GM18511 (cell line): ENCODE measurements around the gene CDC42.
"Not testable (repeated sequence)": the region's sequence is repeated elsewhere in the genome, so short reads cannot be mapped to it uniquely, and the experiment has no call there.

Source experiments
- ATAC-seq: cut with Tn5 transposase; IDR thresholded peaks from one replicate; pipeline ENCODE4 v1.9.1; 2021; ENCODE audit warnings: mild to moderate bottlenecking, moderate library complexity; ENCODE audit not compliant: unreplicated experiment

CDC42 gene

DNA sequence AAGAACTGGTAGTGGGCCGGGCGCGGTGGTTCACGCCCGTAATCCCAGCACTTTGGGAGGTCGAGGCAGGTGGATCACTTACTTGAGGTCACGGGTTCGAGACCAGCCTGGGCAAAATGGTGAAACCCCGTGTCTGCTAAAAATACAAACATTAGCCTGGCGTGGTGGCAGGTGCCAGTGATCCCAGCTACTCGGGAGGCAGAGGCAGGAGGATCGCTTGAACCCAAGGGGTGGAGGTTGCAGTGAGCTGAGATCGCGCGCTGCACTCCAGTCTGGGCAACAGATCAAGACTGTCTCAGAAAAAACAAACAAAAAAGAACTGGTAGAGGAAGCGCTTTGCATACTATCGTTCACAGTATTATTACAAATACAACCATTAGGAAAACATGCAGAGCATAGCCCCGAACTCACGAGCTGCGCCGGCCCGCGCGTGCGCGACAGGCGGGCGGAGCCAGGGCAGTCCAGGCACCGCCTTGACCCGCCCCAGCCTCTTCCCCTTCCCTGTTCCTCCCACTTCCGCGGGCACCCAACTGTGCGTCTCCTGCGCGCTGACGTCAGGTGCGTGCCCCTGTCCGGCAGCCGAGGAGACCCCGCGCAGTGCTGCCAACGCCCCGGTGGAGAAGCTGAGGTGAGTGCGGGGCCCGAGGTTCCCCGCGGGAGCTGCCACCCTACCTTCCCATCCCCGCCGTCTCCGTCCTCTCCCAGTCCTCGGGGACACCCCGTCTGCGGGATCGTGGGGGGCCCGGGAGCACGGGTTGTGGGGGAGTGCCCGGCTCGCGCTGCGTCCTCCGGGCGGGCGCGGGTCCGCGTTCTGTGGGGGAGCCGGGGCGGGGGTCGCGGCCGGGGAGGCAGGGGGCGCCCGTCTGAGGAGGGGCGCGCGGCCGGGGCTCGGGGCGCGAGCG, at the start of gene CDC42:
CDC42 (plus strand) TSS at position 595 of the 902 bp plus-strand sequence. CDS start 25,770 bp downstream, outside the sequence.
- ATAC-seq: peak; percentile 84

DNA sequence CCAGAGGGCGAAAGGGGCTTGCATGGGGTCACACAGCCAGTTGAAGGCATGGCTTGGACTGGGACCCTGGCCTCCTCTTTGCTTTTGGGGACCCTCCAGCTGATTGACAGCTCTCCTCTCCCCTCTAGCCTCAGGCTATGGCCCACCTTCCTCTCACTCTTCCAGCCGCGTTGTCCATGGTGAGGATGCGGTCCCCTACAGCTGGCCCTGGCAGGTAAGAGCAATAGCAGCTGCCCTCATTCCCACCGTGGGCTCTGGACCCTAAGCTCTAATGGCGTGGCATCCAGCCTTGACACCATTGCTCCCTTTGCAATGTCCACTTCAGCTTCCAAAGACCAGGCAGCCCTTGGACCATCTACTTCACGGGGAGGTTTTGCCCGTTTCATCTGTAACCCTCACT, 49.6 kb upstream of the CDC42 start:
- not testable (repeated sequence) for ATAC-seq

DNA sequence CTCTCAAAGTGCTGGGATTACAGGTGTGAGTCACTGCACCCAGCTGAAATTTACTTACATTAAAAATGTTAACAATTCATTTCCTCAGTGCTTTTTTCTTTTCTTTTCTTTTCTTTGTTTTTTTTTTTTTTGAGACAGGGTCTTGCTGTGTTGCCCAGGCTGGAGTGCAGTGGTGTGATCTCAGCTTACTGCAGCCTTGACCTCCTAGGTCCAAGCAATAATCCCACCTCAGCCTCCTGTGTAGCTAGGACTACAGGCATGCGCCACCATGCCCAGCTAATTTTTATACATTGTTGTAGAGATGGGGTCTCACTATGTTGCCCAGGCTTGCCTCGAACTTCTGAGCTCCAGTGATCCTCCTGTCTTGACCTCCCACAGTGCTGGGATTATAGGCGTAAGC, 48.5 kb upstream of the CDC42 start:
- ATAC-seq: not testable (repeated sequence)

DNA sequence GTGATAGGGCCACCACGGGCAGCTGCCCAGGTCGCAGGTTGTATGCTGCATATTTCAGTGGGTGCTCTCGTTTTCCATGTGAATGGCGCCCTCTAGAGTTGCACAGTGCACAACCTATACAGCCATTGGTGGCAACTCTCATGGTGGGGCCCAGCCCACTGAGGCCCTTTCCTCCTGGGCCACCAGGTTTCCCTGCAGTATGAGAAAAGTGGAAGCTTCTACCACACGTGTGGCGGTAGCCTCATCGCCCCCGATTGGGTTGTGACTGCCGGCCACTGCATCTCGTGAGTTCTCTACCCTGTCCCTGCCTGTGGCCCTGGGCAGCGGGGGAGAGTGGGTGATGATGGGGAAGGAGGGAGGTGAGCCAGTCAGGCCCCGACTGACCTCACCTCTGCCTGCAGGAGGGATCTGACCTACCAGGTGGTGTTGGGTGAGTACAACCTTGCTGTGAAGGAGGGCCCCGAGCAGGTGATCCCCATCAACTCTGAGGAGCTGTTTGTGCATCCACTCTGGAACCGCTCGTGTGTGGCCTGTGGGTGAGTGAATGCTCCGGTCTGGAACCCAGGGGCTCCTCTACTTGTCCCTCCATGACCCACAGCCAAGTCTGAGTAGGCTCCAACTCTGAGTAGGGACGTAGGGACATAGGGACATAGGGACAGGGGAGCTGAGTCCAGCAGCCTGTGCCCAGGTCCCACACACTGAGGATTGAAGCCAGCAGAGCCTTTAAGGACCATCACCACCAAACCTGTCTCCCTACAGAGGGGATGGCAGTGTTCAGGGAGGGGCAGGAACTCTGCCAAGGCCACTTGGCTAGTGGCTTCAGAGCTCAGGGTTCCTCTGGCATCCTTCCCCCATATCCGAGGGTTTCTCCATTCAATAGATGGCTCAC, 47.0 kb upstream of the CDC42 start:
- not testable (repeated sequence) for ATAC-seq

DNA sequence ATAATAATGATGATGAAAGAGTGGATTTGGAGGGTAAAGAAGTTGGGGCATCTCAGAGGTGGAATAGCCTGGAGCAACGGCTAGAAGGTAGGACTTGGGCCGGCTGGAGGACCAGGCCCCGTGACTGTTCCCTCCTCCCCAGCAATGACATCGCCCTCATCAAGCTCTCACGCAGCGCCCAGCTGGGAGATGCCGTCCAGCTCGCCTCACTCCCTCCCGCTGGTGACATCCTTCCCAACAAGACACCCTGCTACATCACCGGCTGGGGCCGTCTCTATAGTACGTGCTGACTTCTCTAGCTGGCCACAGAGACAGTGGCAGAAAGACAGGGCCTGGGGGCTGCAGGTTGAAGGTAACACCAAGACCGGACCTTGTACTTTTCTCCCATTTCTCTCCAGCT, 45.8 kb upstream of the CDC42 start:
- not testable (repeated sequence) for ATAC-seq

DNA sequence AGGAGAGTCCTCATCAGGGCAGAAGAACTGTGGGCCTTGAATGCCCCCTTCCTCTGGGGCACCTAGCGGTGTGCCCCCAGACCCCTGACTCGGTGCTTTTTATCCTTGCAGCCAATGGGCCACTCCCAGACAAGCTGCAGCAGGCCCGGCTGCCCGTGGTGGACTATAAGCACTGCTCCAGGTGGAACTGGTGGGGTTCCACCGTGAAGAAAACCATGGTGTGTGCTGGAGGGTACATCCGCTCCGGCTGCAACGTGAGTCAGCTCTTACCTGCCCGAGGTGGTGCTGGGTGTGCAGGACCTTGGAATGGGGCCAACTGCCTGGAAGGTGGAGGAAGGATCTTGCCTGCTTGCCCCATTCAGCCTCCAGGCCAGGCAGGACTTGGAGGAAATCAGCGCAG, 45.2 kb upstream of the CDC42 start:
- not testable (repeated sequence) for ATAC-seq

DNA sequence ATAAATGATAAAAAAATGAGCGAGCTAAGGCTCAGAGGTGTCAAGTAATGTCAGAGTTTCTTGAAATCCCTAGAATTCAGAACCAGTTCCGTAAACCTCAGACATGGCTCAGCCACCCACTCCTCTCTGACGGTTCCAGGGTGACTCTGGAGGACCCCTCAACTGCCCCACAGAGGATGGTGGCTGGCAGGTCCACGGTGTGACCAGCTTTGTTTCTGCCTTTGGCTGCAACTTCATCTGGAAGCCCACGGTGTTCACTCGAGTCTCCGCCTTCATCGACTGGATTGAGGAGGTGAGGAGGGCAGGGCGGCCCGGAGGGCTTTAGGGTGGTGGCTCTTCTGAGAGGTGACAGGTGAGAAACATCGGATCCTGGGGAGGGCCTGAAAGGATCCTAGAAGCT, 42.9 kb upstream of the CDC42 start:
- ATAC-seq: not testable (repeated sequence)

DNA sequence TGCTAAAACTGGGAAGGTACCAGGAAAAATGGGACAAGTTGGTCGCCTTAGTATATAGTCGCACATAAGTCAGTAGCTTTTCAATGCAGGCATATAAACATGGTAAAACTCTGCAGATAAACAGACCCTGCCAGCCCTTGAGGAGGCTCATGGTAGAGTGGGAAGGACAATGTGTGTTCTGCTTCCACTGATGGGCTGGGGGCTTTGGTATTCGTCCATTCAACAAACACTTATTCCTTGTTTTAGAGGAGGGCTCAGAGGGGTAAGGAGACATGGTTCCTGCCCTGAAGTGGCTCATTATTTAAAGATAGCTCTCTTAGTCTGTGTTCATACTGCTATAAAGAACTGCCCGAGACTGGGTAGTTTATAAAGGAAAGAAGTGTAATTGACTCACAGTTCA, 39.8 kb upstream of the CDC42 start:
- not testable (repeated sequence) for ATAC-seq

DNA sequence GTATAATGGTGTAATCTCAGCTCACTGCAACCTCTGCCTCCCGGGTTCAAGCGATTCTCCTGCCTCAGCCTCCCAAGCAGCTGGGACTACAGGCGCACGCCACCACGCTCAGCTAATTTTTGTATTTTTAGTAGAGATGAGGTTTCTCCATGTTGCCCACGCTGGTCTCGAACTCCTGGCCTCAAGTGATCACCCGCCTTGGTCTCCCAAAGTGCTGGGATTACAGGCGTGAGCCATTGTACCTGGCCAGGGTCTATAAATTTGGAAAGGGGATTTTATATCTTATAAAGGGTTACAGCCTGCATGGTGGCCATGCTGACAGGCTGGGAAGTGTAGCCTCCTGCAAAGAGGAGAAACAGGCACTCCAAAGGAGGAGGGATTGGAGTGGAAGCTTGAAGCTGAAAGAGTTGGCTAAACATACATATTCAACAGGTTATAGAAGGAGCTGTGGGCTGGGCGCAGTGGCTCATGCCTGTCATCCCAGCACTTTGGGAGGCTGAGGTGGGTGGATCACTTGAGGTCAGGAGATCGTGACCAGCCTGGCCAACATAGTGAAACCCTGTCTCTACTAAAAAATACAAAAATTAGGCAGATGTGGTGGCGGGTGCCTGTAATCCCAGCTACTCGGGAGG, 37.8 kb upstream of the CDC42 start:
- not testable (repeated sequence) for ATAC-seq

DNA sequence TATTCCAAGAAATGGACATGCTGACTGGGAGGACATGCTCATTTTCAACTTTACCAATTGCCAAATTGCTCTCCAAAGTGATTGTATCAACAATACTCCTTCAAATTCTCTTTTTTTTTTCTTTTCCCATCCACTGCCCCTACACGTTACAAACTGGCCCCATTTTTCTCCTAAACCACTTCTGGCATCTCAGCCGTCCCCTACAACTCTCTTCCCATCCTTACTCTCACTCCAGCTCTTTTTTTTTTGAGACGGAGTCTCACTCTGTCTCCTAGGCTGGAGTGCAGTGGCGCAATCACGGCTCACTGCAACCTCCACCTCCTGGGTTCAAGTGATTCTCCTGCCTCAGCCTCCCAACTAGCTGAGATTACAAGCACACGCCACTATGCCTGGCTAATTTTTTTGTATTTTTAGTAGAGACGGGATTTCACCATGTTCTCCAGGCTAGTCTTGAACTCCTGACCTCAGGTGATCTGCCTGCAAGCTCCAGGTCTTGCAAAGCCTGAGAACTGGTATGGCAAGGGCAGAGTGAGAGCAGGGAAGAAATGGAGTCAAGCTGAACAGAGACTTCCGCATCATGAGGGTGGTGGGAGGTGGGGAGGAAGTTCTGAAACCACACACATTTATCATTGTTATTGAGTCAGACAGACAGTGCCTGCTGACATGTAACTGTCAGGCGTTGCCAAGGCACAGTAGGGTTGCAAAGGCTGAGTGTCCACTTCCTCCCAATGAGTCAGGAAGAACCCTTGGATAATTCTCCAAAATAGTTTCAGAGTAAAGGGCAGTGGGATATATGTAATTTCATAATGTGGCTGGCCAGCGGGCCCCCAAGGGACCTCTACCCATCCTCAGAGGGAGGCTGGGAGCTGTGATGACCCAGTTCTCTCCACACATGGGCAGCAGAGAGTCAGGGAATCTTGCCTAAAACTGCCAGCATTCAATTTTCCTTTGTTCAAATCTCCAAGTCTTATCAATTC, 33.6 kb upstream of the CDC42 start:
- peak; percentile 60 for ATAC-seq

DNA sequence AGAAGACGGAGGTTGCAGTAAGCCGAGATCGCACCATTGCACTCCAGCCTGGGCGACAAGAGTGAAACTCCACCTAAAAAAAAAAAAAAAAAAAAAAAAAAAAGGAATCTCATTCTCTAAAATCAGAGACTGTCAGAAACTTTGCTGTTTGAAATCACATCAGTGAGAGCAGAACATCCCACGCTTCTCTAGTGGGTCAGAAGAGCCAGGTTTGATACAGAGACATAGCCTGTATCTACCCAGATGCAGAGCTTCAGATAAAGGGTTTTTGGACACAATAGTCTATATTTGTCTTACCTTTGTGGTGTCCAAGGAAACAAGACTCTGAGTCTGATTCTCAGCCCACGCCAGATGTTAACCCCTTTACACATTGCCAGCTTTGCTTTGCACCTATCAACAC, 31.4 kb upstream of the CDC42 start:
- ATAC-seq: no peak

DNA sequence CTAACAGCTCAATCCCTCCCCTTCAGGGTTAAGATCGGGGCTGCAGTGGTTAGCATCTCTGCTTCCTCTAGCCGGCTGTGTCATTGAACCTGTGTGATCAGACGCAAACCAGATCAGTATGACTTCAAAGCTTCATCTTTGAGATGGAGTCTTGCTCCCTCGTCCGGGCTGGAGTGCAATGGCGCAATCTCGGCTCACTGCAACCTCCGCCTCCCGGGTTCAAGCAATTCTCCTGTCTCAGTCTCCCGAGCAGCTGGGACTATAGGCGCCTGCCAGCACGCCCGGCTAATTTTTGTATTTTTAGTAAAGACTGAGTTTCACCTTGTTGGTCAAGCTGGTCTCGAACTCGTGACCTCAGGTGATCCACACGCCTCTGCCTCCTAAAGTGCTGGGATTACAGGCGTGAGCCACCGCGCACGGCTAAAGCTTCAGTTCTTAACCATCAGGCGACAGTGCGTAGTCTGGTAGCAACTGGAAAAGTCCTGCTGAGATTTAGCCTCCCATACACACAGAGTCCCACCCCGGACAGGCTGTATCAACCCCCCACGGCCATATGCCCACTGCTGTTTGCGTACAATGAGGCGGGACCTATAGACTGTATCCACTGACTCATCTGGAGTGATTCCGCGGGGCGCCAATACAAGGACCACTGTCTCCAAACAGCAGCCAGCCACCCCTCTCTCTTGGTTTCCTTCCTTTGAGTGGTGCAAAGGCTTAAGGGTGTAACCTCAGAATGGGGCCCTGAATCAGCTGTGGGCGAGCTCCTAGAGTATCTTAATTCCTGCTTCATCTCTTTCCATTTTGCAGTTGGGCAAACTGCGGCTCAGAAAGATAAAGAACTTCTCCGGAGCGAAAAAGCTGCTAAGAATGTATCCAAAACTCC, 27.8 kb upstream of the CDC42 start:
- ATAC-seq: peak; percentile 50

DNA sequence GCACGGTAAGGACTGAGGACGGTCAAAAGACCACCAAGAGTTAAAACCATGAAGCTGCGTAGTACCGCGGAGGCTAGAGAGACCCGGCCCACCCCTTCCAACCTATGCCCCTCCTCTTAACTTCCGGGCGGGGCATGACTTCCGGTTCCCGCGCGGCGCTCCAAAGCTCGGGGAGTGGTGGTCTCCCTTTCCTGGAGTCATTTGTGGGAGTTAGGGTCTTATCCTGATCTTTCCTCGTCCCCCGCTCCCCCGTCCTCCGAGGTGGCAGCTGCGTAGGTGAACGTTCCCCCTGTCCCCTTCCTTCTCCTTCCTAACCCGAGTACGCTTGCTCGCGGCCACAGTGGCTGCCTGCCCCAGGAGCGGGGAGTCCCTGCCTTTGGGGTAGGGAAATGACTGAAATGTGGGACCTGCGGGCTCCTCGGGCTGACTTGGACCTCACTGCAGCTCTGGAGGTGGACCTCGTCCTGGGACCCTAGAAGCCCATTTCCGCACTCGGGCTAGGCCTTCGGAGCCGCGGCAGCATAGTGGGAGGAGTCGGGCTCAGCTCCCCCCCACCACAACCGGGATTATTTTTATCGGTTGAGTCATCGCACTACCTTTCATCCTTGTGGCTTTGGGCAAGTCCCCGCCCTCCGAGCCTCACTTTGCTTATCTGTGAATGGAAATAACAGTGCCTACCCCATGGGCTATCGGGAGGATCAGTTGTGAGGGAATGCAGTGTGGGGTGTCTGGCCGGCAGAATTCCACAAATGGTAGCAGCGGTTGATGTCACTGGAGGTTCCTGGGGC, 26.9 kb upstream of the CDC42 start:
- peak; percentile 76 for ATAC-seq

DNA sequence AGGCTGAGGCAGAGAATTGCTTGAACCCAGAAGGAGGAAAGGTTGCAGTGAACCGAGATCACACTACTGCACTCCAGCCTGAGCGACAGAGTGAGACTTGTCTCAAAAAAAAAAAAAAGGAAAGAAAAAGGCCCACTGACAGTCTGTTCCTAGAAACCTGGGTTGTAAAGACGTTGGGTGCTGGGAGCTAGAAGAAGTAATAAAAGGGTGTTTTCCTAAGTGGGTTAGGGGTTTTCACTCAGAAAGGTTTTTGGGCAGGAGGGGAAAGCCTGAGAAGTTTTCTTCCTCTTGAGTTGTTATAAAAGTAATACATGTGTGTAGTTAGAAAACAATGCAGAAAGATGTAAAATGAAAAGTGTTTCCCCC, 25.6 kb upstream of the CDC42 start:
- no peak for ATAC-seq

DNA sequence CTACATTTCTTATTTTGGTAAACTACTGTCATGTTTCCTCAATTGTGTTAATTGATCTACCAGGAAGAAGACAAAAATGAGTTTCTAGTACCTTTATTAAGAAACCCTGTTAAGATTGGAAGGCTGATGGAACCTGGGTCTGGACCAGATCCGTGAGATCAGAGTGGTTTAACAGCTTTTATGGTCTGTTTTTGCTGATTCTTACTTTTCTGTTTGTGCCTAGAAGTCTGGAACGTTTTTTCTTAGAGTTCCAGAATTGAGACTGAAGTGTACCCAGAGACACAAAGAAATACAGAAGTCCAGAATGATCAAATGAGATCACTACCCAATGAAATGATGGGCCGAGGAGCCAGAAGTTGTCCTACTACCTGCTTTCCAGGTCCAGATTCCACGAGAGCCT, 22.5 kb upstream of the CDC42 start:
- ATAC-seq: no peak

DNA sequence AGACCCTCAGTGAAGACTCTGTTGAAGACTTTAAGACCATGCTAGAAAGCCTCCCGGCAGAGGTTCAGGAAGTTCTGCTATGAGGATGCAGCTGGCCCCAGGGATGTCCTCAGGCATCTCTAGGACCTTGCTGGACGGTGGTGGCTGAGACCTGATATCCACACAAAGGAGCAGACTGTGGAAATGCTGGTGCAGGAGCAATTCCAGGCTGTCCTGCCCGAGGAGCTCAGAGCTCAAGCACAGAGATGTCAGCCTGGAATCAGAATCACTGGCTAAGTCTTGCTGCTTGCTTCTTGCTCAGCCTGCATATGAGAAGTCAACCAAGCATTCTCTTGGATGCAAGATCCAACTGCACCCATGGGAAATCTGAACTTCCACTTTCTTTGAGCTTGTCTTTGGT, 22.0 kb upstream of the CDC42 start:
- ATAC-seq: no peak

DNA sequence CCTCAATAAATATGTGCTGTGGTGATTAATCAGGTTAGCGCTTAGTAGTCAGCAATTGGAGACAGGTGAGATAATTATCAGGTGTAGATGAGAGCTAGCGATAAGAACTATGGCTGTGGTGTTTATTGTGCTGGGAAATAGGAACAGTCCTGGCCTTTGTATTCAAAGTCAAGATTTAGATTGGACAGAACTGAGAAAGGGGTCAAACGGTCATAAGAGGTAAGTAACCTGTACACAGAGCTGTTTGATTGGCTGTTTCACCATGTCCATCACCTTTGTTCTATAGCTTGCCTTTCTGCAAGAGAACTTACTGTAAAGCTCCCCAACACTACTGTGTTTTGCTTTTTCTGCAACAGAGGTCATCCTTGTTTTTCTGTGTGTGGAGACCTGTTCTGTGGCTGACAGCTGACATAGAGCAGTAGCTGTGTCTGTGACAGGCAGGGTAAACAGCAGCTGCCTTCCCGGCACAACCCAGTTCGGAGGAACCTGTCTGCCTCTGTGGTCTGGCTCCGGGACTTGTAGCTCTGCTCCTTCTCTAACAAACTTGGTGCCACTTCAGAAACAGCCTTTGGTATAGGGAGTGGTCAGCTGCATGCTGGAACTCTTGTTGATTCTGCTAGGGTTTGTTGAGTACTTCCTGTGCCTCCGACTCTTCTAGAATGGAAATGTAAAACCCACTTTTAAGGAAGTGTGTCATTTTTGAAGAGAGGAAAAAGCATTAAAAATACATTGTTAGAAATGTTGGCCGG, 21.1 kb upstream of the CDC42 start:
- no peak for ATAC-seq

DNA sequence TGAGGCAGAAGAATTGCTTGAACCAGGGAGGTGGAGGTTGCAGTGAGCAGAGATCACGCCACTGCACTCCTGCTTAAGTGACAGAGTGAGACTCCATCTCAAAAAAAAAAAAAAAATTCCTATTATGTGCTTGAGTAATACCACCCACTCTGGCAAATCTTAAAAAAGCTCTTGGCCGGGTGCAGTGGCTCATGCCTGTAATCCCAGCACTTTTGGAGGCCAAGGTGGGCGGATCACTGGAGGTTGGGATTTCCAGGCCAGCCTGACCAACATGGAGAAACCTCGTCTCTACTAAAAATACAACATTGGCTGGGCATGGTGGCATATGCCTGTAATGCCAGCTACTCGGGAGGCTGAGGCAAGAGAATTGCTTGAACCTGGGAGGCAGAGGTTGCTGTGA, 17.7 kb upstream of the CDC42 start:
- not testable (repeated sequence) for ATAC-seq
